Measurements from ENCODE around the gene CYLD. TPM values are rescaled to one million over a fixed set of nuclear protein-coding genes. Genes with fewer than 3 reads are reported as not detected.

Gene CYLD
- total and polyA plus RNA-seq, 8 donors: 27.1 to 52.1 (median 30.3) TPM

GRCh38 chr16:50808929-50809538, 67.1 kb downstream of the CYLD start:
- no peak for ATAC-seq
- no peak for DNase-seq
- intact Hi-C loops (cut with DNase I): loop anchor here in 1 of 2 donors (10.0 kb wide), 2 partner anchors 134 to 434 kb away; no protein-coding TSS in a partner anchor
- Histone ChIP-seq H3K4me1 (peaks cover 0 to 9% of the 10 kb centered on the region in 2 donors), H3K27ac (no peak overlapping the region), H3K27me3 (no peaks in the 10 kb centered on the region), H3K4me3 (no peak overlapping the region), H3K9me3 (no peaks in the 10 kb centered on the region), H3K36me3 (no peaks in the 10 kb centered on the region)
- no peak for TF ChIP-seq CTCF (IDR thresholded peaks at IDR 0.05)

- H3K36me3 ChIP-seq: no peaks in the 10 kb centered on the region
- intact Hi-C loops (cut with DNase I): loop anchor here in 1 of 2 donors (10.0 kb wide), 2 partner anchors 135 to 435 kb away; no protein-coding TSS in a partner anchor
- H3K27ac ChIP-seq: no peak overlapping the region
- ATAC-seq: no peak
- TF ChIP-seq CTCF (IDR thresholded peaks at IDR 0.05): no peak
- no peak for DNase-seq
- H3K9me3 ChIP-seq: no peaks in the 10 kb centered on the region
- peaks cover 0 to 9% of the 10 kb centered on the region in 2 donors for H3K4me1 ChIP-seq
- no peak overlapping the region for H3K4me3 ChIP-seq
- H3K27me3 ChIP-seq: no peaks in the 10 kb centered on the region
These were observed 67.7 kb downstream of the CYLD start for GRCh38 chr16:50809561-50809960.

- intact Hi-C loops (cut with DNase I): no loop called here
- Histone ChIP-seq H3K9me3 (no peaks in the 10 kb centered on the region), H3K4me3 (no peak overlapping the region), H3K27ac (no peak overlapping the region), H3K4me1 (peaks cover 0 to 9% of the 10 kb centered on the region in 2 donors), H3K36me3 (no peaks in the 10 kb centered on the region), H3K27me3 (no peaks in the 10 kb centered on the region)
- no peak for TF ChIP-seq CTCF (IDR thresholded peaks at IDR 0.05)
- DNase-seq: no peak
- ATAC-seq: no peak
These were observed 68.5 kb downstream of the CYLD start for GRCh38 chr16:50810241-50810965.

- no peak for TF ChIP-seq CTCF (IDR thresholded peaks at IDR 0.05)
- Histone ChIP-seq H3K27ac (no peak overlapping the region), H3K4me1 (no peaks in the 10 kb centered on the region), H3K27me3 (no peaks in the 10 kb centered on the region), H3K4me3 (no peak overlapping the region), H3K9me3 (no peaks in the 10 kb centered on the region), H3K36me3 (no peaks in the 10 kb centered on the region)
- ATAC-seq (no peak), DNase-seq (no peak)
- intact Hi-C loops (cut with DNase I): no loop called here
These were observed 70.2 kb downstream of the CYLD start for GRCh38 chr16:50812046-50812445.

GRCh38 chr16:50812876-50813466, 71.1 kb downstream of the CYLD start:
- H3K9me3 ChIP-seq: no peaks in the 10 kb centered on the region
- TF ChIP-seq CTCF (IDR thresholded peaks at IDR 0.05): no peak
- H3K27ac ChIP-seq: no peak overlapping the region
- no peak overlapping the region for H3K4me3 ChIP-seq
- H3K27me3 ChIP-seq: no peaks in the 10 kb centered on the region
- intact Hi-C loops (cut with DNase I): no loop called here
- H3K4me1 ChIP-seq: no peaks in the 10 kb centered on the region
- ATAC-seq (no peak), DNase-seq (no peak)
- no peaks in the 10 kb centered on the region for H3K36me3 ChIP-seq
